Fibroblast of lung (primary cell): Measurements from ENCODE around the gene THBS4. TPM values are rescaled to one million over a fixed set of nuclear protein-coding genes. Genes with fewer than 3 reads are reported as not detected.
A peak's percentile ranks its signal among the peaks of the same experiment; 100 is the strongest.

Experiments
- DNase-seq, 2 donors: peaks; one replicate each; pipeline versions ENCODE4 v3.0.0 to v3.0.0-alpha.2; 2010; ENCODE audit warnings: low read depth in 2 of 2
- H2AFZ ChIP-seq: 2 replicates; pipeline ENCODE4 v1.5.1; 2012; ENCODE audit warnings: low read length, control low read depth, inconsistent platforms
- H3K27ac ChIP-seq: 2 replicates; pipeline ENCODE4 v1.5.1; 2011; ENCODE audit warnings: low read length, control low read depth; ENCODE audit not compliant: insufficient read depth
- H3K27me3 ChIP-seq: 2 replicates; pipeline ENCODE4 v1.5.1; 2011; ENCODE audit warnings: mild to moderate bottlenecking, low read length; ENCODE audit not compliant: control insufficient read depth, insufficient read depth
- H3K36me3 ChIP-seq: 2 replicates; pipeline ENCODE4 v1.5.1; 2011; ENCODE audit warnings: low read length; ENCODE audit not compliant: control insufficient read depth, insufficient read depth
- H3K4me1 ChIP-seq: 2 replicates; pipeline ENCODE4 v1.5.1; 2011; ENCODE audit warnings: low read length; ENCODE audit not compliant: control insufficient read depth, insufficient read depth; ENCODE audit errors: extremely low read depth
- H3K4me2 ChIP-seq: 2 replicates; pipeline ENCODE4 v1.5.1; 2011; ENCODE audit warnings: low read length, control low read depth; ENCODE audit not compliant: insufficient read depth; ENCODE audit errors: extremely low read depth
- H3K4me3 ChIP-seq, 4 experiments: fragments of 200-600 bp in 1 of 4; sonication (generic) in 1 of 4; replicated peaks in 1 of 4; 2 replicates each; pipeline ENCODE4 v1.5.1; 2011 to 2016; ENCODE audit warnings: low read length in 4 of 4, low read depth in 3 of 4, mild to moderate bottlenecking in 3 of 4, control low read depth in 2 of 4, inconsistent platforms in 1 of 4, mixed read lengths in 1 of 4; ENCODE audit not compliant: insufficient read depth in 1 of 4; ENCODE audit errors: control extremely low read depth in 1 of 4
- H3K79me2 ChIP-seq: 2 replicates; pipeline ENCODE4 v1.5.1; 2012; ENCODE audit warnings: mild to moderate bottlenecking, low read length, inconsistent platforms; ENCODE audit not compliant: control insufficient read depth, insufficient read depth
- H3K9ac ChIP-seq: 2 replicates; pipeline ENCODE4 v1.5.1; 2011; ENCODE audit warnings: mild to moderate bottlenecking, low read length, control low read depth; ENCODE audit not compliant: insufficient read depth
- H3K9me3 ChIP-seq: 2 replicates; pipeline ENCODE4 v1.5.1; 2012; ENCODE audit warnings: low read depth, low read length; ENCODE audit not compliant: control insufficient read depth, insufficient read depth
- H4K20me1 ChIP-seq: 2 replicates; pipeline ENCODE4 v1.5.1; 2011; ENCODE audit warnings: low read length; ENCODE audit not compliant: control insufficient read depth, insufficient read depth; ENCODE audit errors: extremely low read depth
- CTCF ChIP-seq, 2 donors: IDR thresholded peaks in 1 of 2; conservative IDR thresholded peaks in 1 of 2; 1 replicate in 1 of 2; 2 replicates in 1 of 2; pipeline ENCODE4 v1.5.1; 2011 to 2012; ENCODE audit warnings: low read length in 2 of 2, control low read depth in 1 of 2, inconsistent platforms in 1 of 2, low read depth in 1 of 2, mild to moderate bottlenecking in 1 of 2
- EZH2 ChIP-seq: IDR thresholded peaks from 2 replicates; pipeline ENCODE4 v1.5.1; 2012; ENCODE audit warnings: low read length, control low read depth, mild to moderate bottlenecking; ENCODE audit errors: missing control alignments
- polyA plus RNA-seq, 2 donors: library from polyadenylated mRNA; depleted of rRNA in 1 of 2; stranded (reverse) in 1 of 2; unstranded in 1 of 2; fragments of >200 nt; gene quantifications; 2 replicates each; pipeline ENCODE4 v1.2.1, GENCODE V29; 2011 to 2012; ENCODE audit warnings: missing spikeins in 1 of 2
- total RNA-seq: library from RNA; depleted of rRNA; stranded (reverse); fragments of >200 nt; gene quantifications from 2 replicates; pipeline ENCODE4 v1.2.1, GENCODE V29; 2014

Gene THBS4
- total and polyA plus RNA-seq, 2 donors (not counting 1 experiment from before 2014, with no cell fraction given), result 0.11 to 1.5 TPM

- TF ChIP-seq CTCF (conservative IDR thresholded peaks at IDR 0.05 in 1 of 2, IDR thresholded peaks at IDR 0.05 in 1 of 2; ENCODE audit: low read depth in 1 of 2, low read length in 2 of 2), result no peak
- no peak for TF ChIP-seq EZH2
- Histone ChIP-seq H3K9me3 (no peaks in the 10 kb centered on the region), H3K27me3 (no peaks in the 10 kb centered on the region), H4K20me1 (no peaks in the 10 kb centered on the region), H3K79me2 (no peaks in the 10 kb centered on the region), H2AFZ (no peak overlapping the region), H3K4me2 (no peak overlapping the region), H3K9ac (no peak overlapping the region), H3K4me3 (no peak overlapping the region), H3K36me3 (no peaks in the 10 kb centered on the region), H3K27ac (no peak overlapping the region), H3K4me1 (no peaks in the 10 kb centered on the region)
- no peak for DNase-seq
Observed at GRCh38 chr5:80116000-80116399, 80.9 kb downstream of the THBS4 start.

GRCh38 chr5:80116465-80116864 lies 81.3 kb downstream of the THBS4 start:
- no peak overlapping the region for H3K27ac ChIP-seq
- H3K36me3 ChIP-seq, result no peaks in the 10 kb centered on the region
- DNase-seq, result no peak
- H3K9me3 ChIP-seq, result no peaks in the 10 kb centered on the region
- no peak overlapping the region for H2AFZ ChIP-seq
- H3K4me2 ChIP-seq, result no peak overlapping the region
- H3K79me2 ChIP-seq, result no peaks in the 10 kb centered on the region
- no peaks in the 10 kb centered on the region for H4K20me1 ChIP-seq
- no peaks in the 10 kb centered on the region for H3K4me1 ChIP-seq
- H3K27me3 ChIP-seq, result no peaks in the 10 kb centered on the region
- H3K4me3 ChIP-seq, result no peak overlapping the region
- no peak overlapping the region for H3K9ac ChIP-seq
- TF ChIP-seq EZH2, result no peak
- no peak for TF ChIP-seq CTCF (conservative IDR thresholded peaks at IDR 0.05 in 1 of 2, IDR thresholded peaks at IDR 0.05 in 1 of 2; ENCODE audit: low read depth in 1 of 2, low read length in 2 of 2)

GRCh38 chr5:80117446-80117845 lies 82.3 kb downstream of the THBS4 start:
- TF ChIP-seq CTCF (conservative IDR thresholded peaks at IDR 0.05 in 1 of 2, IDR thresholded peaks at IDR 0.05 in 1 of 2; ENCODE audit: low read depth in 1 of 2, low read length in 2 of 2) (no peak), EZH2 (no peak)
- Histone ChIP-seq H3K27me3 (no peaks in the 10 kb centered on the region), H3K27ac (no peak overlapping the region), H3K4me3 (no peak overlapping the region), H3K9me3 (no peaks in the 10 kb centered on the region), H3K4me1 (no peaks in the 10 kb centered on the region), H2AFZ (no peak overlapping the region), H3K9ac (no peak overlapping the region), H3K36me3 (no peaks in the 10 kb centered on the region), H4K20me1 (no peaks in the 10 kb centered on the region), H3K79me2 (no peaks in the 10 kb centered on the region), H3K4me2 (no peak overlapping the region)
- DNase-seq, result peak in 1 of 2 donors; percentile 36
